Measurements from ENCODE around the gene DERA. TPM values are rescaled to one million over a fixed set of nuclear protein-coding genes. Genes with fewer than 3 reads are reported as not detected.
"Not testable (repeated sequence)": the region's sequence is repeated elsewhere in the genome, so short reads cannot be mapped to it uniquely, and the experiment has no call there.

The DERA gene
- total RNA-seq, 1 experiment from 2014 or later = 40.8 TPM

DNA sequence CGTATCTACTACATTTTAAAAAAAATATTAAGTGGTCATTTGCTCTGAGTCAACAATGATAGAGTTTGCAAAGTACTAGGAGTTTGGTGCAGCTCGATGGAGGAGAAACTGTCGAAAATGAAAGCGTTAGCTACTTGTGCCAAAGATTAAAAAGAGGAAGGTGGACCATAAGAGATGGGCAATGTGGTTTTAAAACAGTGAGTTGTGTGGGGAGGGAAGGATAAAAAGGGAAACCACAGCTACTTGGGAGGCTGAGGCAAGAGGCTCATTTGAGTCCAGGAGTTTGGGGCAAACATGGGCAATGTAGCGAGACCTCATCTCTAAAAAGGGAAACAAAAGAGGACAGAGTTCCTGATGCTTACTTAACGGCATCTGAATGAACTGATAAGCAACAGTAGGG lies 47.1 kb upstream of the DERA start:
- ChIA-PET CTCF (interaction anchor here (0.7 to 1.5 kb wide), 7 partner anchors 9 to 827 kb away, joined by 3 to 7 read pairs (median 4); no protein-coding TSS in a partner anchor), POLR2A (no interaction called here)
- Mint-ChIP-seq H3K4me3 (ENCODE audit: unreplicated experiment) (no peak overlapping the region), H3K36me3 (ENCODE audit: insufficient read depth, unreplicated experiment) (no peaks in the 10 kb centered on the region), H3K27me3 (ENCODE audit: insufficient read depth, unreplicated experiment) (no peaks in the 10 kb centered on the region), H3K4me1 (ENCODE audit: insufficient read depth, unreplicated experiment) (no peaks in the 10 kb centered on the region), H3K27ac (ENCODE audit: low read depth, unreplicated experiment) (no peak overlapping the region), H3K9me3 (ENCODE audit: unreplicated experiment) (no peaks in the 10 kb centered on the region)
- TF ChIP-seq, protein P1, sequence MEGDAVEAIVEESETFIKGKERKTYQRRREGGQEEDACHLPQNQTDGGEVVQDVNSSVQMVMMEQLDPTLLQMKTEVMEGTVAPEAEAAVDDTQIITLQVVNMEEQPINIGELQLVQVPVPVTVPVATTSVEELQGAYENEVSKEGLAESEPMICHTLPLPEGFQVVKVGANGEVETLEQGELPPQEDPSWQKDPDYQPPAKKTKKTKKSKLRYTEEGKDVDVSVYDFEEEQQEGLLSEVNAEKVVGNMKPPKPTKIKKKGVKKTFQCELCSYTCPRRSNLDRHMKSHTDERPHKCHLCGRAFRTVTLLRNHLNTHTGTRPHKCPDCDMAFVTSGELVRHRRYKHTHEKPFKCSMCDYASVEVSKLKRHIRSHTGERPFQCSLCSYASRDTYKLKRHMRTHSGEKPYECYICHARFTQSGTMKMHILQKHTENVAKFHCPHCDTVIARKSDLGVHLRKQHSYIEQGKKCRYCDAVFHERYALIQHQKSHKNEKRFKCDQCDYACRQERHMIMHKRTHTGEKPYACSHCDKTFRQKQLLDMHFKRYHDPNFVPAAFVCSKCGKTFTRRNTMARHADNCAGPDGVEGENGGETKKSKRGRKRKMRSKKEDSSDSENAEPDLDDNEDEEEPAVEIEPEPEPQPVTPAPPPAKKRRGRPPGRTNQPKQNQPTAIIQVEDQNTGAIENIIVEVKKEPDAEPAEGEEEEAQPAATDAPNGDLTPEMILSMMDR (IDR thresholded peaks at IDR 0.05; ENCODE audit: unreplicated experiment) = no peak
- no peak for DNase-seq (ENCODE audit: unreplicated experiment)
- BruUV-seq (replicated peaks) = no TSS peak
- intact Hi-C loops (cut with micrococcal nuclease) = no loop called here

DNA sequence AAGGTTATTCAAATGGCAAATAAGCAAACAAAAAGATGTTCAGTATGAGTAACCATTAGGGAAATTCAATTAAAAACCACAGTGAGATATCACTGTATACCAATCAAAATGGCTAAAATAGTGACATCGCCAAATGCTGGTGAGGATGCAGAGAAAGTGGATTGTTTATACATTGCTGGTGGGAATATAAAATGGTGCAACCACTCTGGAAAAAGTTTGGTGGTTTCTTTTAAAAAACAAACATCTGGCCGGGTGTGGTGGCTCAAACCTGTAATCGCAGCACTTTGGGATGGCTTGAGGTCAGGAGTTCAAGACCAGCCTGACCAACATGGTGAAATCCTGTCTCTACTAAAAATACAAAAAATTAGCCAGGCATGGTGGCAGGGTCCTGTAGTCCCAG lies 42.9 kb upstream of the DERA start:
- Mint-ChIP-seq H3K27ac (ENCODE audit: low read depth, unreplicated experiment) (no peak overlapping the region), H3K27me3 (ENCODE audit: insufficient read depth, unreplicated experiment) (no peaks in the 10 kb centered on the region), H3K9me3 (ENCODE audit: unreplicated experiment) (no peaks in the 10 kb centered on the region), H3K36me3 (ENCODE audit: insufficient read depth, unreplicated experiment) (no peaks in the 10 kb centered on the region), H3K4me1 (ENCODE audit: insufficient read depth, unreplicated experiment) (no peaks in the 10 kb centered on the region), H3K4me3 (ENCODE audit: unreplicated experiment) (no peak overlapping the region)
- intact Hi-C loops (cut with micrococcal nuclease) = no loop called here
- ChIA-PET POLR2A (interaction anchor here (1.0 kb wide), 1 partner anchor 9 kb away, joined by 3 read pairs; no protein-coding TSS in a partner anchor), CTCF (no interaction called here)
- TF ChIP-seq, protein P1 (IDR thresholded peaks at IDR 0.05; ENCODE audit: unreplicated experiment) = no peak
- no peak for DNase-seq (ENCODE audit: unreplicated experiment)
- no TSS peak for BruUV-seq (replicated peaks)

DNA sequence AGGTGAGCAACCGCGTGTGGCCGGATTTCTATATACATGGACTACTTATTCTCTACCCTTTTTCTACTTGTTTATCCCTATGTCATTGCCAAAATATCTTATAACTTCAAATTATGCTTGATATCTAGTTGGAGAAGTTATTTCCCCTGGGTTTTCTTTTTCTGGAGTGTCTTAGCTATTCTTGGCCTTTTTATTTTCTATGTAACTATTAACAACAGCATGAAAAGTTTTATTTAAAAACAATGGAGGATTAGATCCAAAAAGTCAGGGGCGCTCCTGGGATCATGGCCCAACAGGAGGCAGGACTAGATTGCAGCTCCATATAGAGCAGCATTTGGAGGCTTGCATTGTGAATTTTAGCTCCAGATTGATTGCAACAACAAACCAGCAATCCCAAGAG lies 37.6 kb upstream of the DERA start:
- no peak overlapping the region for H3K4me3 Mint-ChIP-seq (ENCODE audit: unreplicated experiment)
- H3K27me3 Mint-ChIP-seq (ENCODE audit: insufficient read depth, unreplicated experiment) = no peaks in the 10 kb centered on the region
- H3K36me3 Mint-ChIP-seq (ENCODE audit: insufficient read depth, unreplicated experiment) = no peaks in the 10 kb centered on the region
- intact Hi-C loops (cut with micrococcal nuclease) = no loop called here
- H3K9me3 Mint-ChIP-seq (ENCODE audit: unreplicated experiment) = no peaks in the 10 kb centered on the region
- ChIA-PET CTCF (interaction anchor here (0.7 to 0.8 kb wide), 2 partner anchors 17 to 682 kb away, joined by 3 to 4 read pairs; no protein-coding TSS in a partner anchor), POLR2A (interaction anchor here (1.0 to 1.2 kb wide), 2 partner anchors 9 to 274 kb away, joined by 4 to 7 read pairs; partner anchors contain the start of gene STRAP)
- H3K27ac Mint-ChIP-seq (ENCODE audit: low read depth, unreplicated experiment) = no peak overlapping the region
- BruUV-seq (replicated peaks) = no TSS peak
- no peak for DNase-seq (ENCODE audit: unreplicated experiment)
- H3K4me1 Mint-ChIP-seq (ENCODE audit: insufficient read depth, unreplicated experiment) = no peaks in the 10 kb centered on the region
- TF ChIP-seq, protein P1 (IDR thresholded peaks at IDR 0.05; ENCODE audit: unreplicated experiment) = no peak

DNA sequence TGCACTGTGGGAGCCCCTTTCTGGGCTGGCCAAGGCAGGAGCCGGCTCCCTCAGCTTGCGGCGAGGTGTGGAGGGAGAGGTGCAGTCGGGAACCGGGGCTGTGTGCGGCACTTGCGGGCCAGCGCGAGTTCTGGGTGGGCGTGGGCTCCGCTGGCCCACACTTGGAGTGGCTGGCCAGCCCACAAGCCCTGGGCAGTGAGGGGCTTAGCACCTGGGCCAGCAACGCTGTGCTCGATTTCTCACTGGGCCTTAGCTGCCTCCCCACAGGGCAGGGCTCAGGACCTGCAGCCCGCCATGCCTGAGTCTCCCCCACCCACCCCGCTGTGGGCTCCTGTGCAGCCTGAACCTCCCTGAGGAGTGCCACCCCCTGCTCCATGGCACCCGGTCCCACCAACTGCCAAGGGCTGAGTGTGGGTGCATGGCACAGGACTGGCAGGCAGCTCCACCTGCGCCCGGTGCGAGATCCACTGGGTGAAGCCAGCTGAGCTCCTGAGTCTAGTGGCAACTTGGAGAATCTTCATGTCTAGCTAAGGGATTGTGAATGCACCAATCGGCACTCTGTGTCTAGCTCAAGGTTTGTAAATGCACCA lies 36.5 kb upstream of the DERA start:
- H3K4me1 Mint-ChIP-seq (ENCODE audit: insufficient read depth, unreplicated experiment); DNase-seq (ENCODE audit: unreplicated experiment); H3K36me3 Mint-ChIP-seq (ENCODE audit: insufficient read depth, unreplicated experiment); H3K27me3 Mint-ChIP-seq (ENCODE audit: insufficient read depth, unreplicated experiment); intact Hi-C loops (cut with micrococcal nuclease); H3K9me3 Mint-ChIP-seq (ENCODE audit: unreplicated experiment); BruUV-seq (replicated peaks); H3K4me3 Mint-ChIP-seq (ENCODE audit: unreplicated experiment); H3K27ac Mint-ChIP-seq (ENCODE audit: low read depth, unreplicated experiment): not testable (repeated sequence)
- POLR2A ChIA-PET = interaction anchor here (1.2 kb wide), 1 partner anchor 8 kb away, joined by 3 read pairs; no protein-coding TSS in a partner anchor
- CTCF ChIA-PET = interaction anchor here (0.6 to 1.1 kb wide), 5 partner anchors 18 to 116 kb away, joined by 3 to 4 read pairs (median 3); no protein-coding TSS in a partner anchor

All from MCF 10A (cell line).